Liver (tissue), 3 donors: Measurements from ENCODE around the gene LARGE2.

Experiments used
- ATF3 ChIP-seq: IDR thresholded peaks from 2 replicates; pipeline ENCODE4 v1.6.1; 2016; ENCODE audit warnings: antibody characterized with exemption
- CTCF ChIP-seq: fragments of 150-350 bp; IDR thresholded peaks from 2 replicates; pipeline ENCODE4 v1.5.1; 2017; ENCODE audit warnings: improper control_type of control experiment, low read depth, low read length; ENCODE audit not compliant: missing input control
- FOXA1 ChIP-seq: IDR thresholded peaks from 2 replicates; pipeline ENCODE4 v1.6.1; 2016; ENCODE audit warnings: antibody characterized with exemption
- REST ChIP-seq: IDR thresholded peaks from 2 replicates; pipeline ENCODE4 v1.6.1; 2016; ENCODE audit warnings: antibody characterized with exemption, mild to moderate bottlenecking
- TAF1 ChIP-seq: conservative IDR thresholded peaks from 2 replicates; pipeline ENCODE4 v1.6.1; 2016; ENCODE audit warnings: antibody characterized with exemption, mild to moderate bottlenecking
- YY1 ChIP-seq: IDR thresholded peaks from 2 replicates; pipeline ENCODE4 v1.6.1; 2016; ENCODE audit warnings: antibody characterized with exemption, mild to moderate bottlenecking
- ZBTB33 ChIP-seq: IDR thresholded peaks from 2 replicates; pipeline ENCODE4 v1.6.1; 2016; ENCODE audit warnings: antibody characterized with exemption
- donor health status: healthy.
- donor health status: healthy.

GRCh38 chr11:45886816-45887520 lies 35.5 kb upstream of the LARGE2 start:
- TF ChIP-seq CTCF (no peak), TAF1 (no peak), ATF3 (no peak), REST (no peak), FOXA1 (no peak), YY1 (no peak), ZBTB33 (no peak)
